GM10266 (cell line): ENCODE data around the gene SMPD3.

Source experiments
- DNase-seq: peaks from one replicate; pipeline ENCODE4 v3.0.0; 2012; ENCODE audit errors: extremely low spot score
- CTCF ChIP-seq: IDR thresholded peaks from 2 replicates; pipeline ENCODE4 v1.5.1; 2012; ENCODE audit warnings: mild to moderate bottlenecking, low read depth; ENCODE audit not compliant: control insufficient read depth, insufficient read depth; ENCODE audit errors: missing control alignments

Gene SMPD3

GRCh38 chr16:68434624-68435210 lies 13.6 kb downstream of the SMPD3 start:
- no peak for TF ChIP-seq CTCF
- DNase-seq: no peak

- no peak for TF ChIP-seq CTCF
- DNase-seq: no peak
Measured at GRCh38 chr16:68433316-68433715, 15.0 kb downstream of the SMPD3 start.

- no peak for DNase-seq
- no peak for TF ChIP-seq CTCF
Measured at GRCh38 chr16:68432701-68433100, 15.6 kb downstream of the SMPD3 start.

GRCh38 chr16:68429076-68429854 lies 19.0 kb downstream of the SMPD3 start:
- no peak for DNase-seq
- TF ChIP-seq CTCF: no peak

- DNase-seq: no peak
- TF ChIP-seq CTCF: no peak
Measured at GRCh38 chr16:68427649-68428303, 20.5 kb downstream of the SMPD3 start.

GRCh38 chr16:68426347-68426652 lies 22.0 kb downstream of the SMPD3 start:
- no peak for DNase-seq
- TF ChIP-seq CTCF: no peak
